Activated T-helper 1 cell treated with anti-CD3 and anti-CD28 coated beads, Interleukin-12 subunit alpha, Interleukin-12 subunit beta, Interleukin-2, Interleukin-4 antibody, amounts not matched to agents 30 ng/mL and 10 ng/mL and 1 ng/mL, durations not matched to agents 14 hours and 24 hours and 36 hours (primary cell): ENCODE data around the gene IGF2R. TPM values are rescaled to one million over a fixed set of nuclear protein-coding genes. Genes with fewer than 3 reads are reported as not detected.
A peak's percentile ranks its signal among the peaks of the same experiment; 100 is the strongest.
"Not testable (repeated sequence)": the region's sequence is repeated elsewhere in the genome, so short reads cannot be mapped to it uniquely, and the experiment has no call there.

Experiments used
- DNase-seq: peaks from one replicate; pipeline ENCODE4 v3.0.0; 2021; ENCODE audit warnings: low spot score
- H3K27ac Mint-ChIP-seq: one replicate; pipeline ENCODE4 v1.8.0; 2021; ENCODE audit warnings: mild to moderate bottlenecking, mixed read lengths
- H3K27me3 Mint-ChIP-seq: one replicate; pipeline ENCODE4 v1.8.0; 2022; ENCODE audit warnings: mild to moderate bottlenecking, moderate library complexity, mixed read lengths; ENCODE audit not compliant: insufficient read depth
- H3K36me3 Mint-ChIP-seq: one replicate; pipeline ENCODE4 v1.8.0; 2021; ENCODE audit warnings: low read depth, mixed read lengths
- H3K4me1 Mint-ChIP-seq: one replicate; pipeline ENCODE4 v1.8.0; 2021; ENCODE audit warnings: low read depth, mixed read lengths
- H3K4me3 Mint-ChIP-seq: one replicate; pipeline ENCODE4 v1.8.0; 2021; ENCODE audit warnings: mild to moderate bottlenecking, moderate library complexity, mixed read lengths
- H3K9me3 Mint-ChIP-seq: one replicate; pipeline ENCODE4 v1.8.0; 2021; ENCODE audit warnings: mixed read lengths
- intact Hi-C: fragments of 100-400 bp; cut with micrococcal nuclease; formaldehyde crosslinking; loops from one replicate; pipeline ENCODE4 v1.15.1; 2024
- total RNA-seq: library from RNA; stranded (reverse); gene quantifications from 2 replicates; pipeline ENCODE4 v1.2.3, GENCODE V29; 2022

Gene IGF2R
- 118 and 126 TPM in 2 replicates for total RNA-seq

GRCh38 chr6:159968295-159969203 is at the start of gene IGF2R:
Gene IGF2R, plus strand, starts transcription at chr6:159969082. Its CDS starts 165 bp downstream, at chr6:159969247.
- no peaks in the 10 kb centered on the region for H3K9me3 Mint-ChIP-seq
- DNase-seq, result peak; percentile 90
- peaks cover 33% of the 10 kb centered on the region for H3K4me1 Mint-ChIP-seq
- H3K27me3 Mint-ChIP-seq, result peaks cover 17% of the 10 kb centered on the region
- H3K27ac Mint-ChIP-seq, result peak within 1 kb of the TSS; percentile 93
- H3K4me3 Mint-ChIP-seq, result peak within 1 kb of the TSS; percentile 96
- H3K36me3 Mint-ChIP-seq, result peaks cover 17% of the 10 kb centered on the region
- intact Hi-C loops, result loop anchor here (1.0 to 2.0 kb wide), 4 partner anchors 38 to 276 kb away; partner anchors contain the start of genes MRPL18, SOD2 and WTAP

- Mint-ChIP-seq H3K4me1 (no peaks in the 10 kb centered on the region), H3K27ac (no peak overlapping the region), H3K36me3 (no peaks in the 10 kb centered on the region), H3K9me3 (peaks cover 4% of the 10 kb centered on the region), H3K4me3 (no peak overlapping the region), H3K27me3 (peaks cover 23% of the 10 kb centered on the region)
- intact Hi-C loops, result no loop called here
- DNase-seq, result no peak
Observed at GRCh38 chr6:159919800-159920199, 49.1 kb upstream of the IGF2R start.

- H3K27ac Mint-ChIP-seq, intact Hi-C loops, DNase-seq, H3K36me3 Mint-ChIP-seq, H3K4me1 Mint-ChIP-seq, H3K9me3 Mint-ChIP-seq, H3K4me3 Mint-ChIP-seq: not testable (repeated sequence)
- H3K27me3 Mint-ChIP-seq, result peaks cover 24% of the 10 kb centered on the region
Observed at GRCh38 chr6:159924150-159924549, 44.7 kb upstream of the IGF2R start.

- no peak overlapping the region for H3K4me3 Mint-ChIP-seq
- no peak overlapping the region for H3K27ac Mint-ChIP-seq
- DNase-seq, result no peak
- H3K36me3 Mint-ChIP-seq, result no peaks in the 10 kb centered on the region
- peaks cover 4% of the 10 kb centered on the region for H3K9me3 Mint-ChIP-seq
- intact Hi-C loops, result no loop called here
- H3K4me1 Mint-ChIP-seq, result peaks cover 23% of the 10 kb centered on the region
- H3K27me3 Mint-ChIP-seq, result peaks cover 15% of the 10 kb centered on the region
Observed at GRCh38 chr6:159926542-159927203, 42.2 kb upstream of the IGF2R start.

GRCh38 chr6:159929819-159930218 is 39.1 kb upstream of the IGF2R start:
- H3K9me3 Mint-ChIP-seq, result no peaks in the 10 kb centered on the region
- H3K4me3 Mint-ChIP-seq, result no peak overlapping the region
- H3K27ac Mint-ChIP-seq, result peak overlapping the region; percentile 63
- H3K36me3 Mint-ChIP-seq, result no peaks in the 10 kb centered on the region
- peaks cover 7% of the 10 kb centered on the region for H3K27me3 Mint-ChIP-seq
- no peak for DNase-seq
- H3K4me1 Mint-ChIP-seq, result peaks cover 28% of the 10 kb centered on the region
- intact Hi-C loops, result loop anchor here (2.0 kb wide), 3 partner anchors 39 to 1209 kb away; partner anchors contain the start of gene IGF2R

GRCh38 chr6:159931112-159931511 is 37.8 kb upstream of the IGF2R start:
- Mint-ChIP-seq H3K4me3 (no peak overlapping the region), H3K36me3 (no peaks in the 10 kb centered on the region), H3K27me3 (peaks cover 9% of the 10 kb centered on the region), H3K27ac (peak overlapping the region; percentile 82), H3K9me3 (peaks cover 10% of the 10 kb centered on the region), H3K4me1 (peaks cover 28% of the 10 kb centered on the region)
- intact Hi-C loops, result loop anchor here (1.0 to 2.0 kb wide), 13 partner anchors 10 to 1210 kb away; partner anchors contain the start of genes IGF2R, MRPL18 and SOD2
- DNase-seq, result peak; percentile 2

- Mint-ChIP-seq H3K27ac (no peak overlapping the region), H3K4me1 (peaks cover 28% of the 10 kb centered on the region), H3K9me3 (peaks cover 12% of the 10 kb centered on the region), H3K36me3 (no peaks in the 10 kb centered on the region), H3K4me3 (no peak overlapping the region), H3K27me3 (peaks cover 7% of the 10 kb centered on the region)
- intact Hi-C loops, result loop anchor here (1.0 to 2.0 kb wide), 13 partner anchors 9 to 1211 kb away; partner anchors contain the start of genes IGF2R, MRPL18 and SOD2
- DNase-seq, result no peak
Observed at GRCh38 chr6:159931846-159932245, 37.0 kb upstream of the IGF2R start.

- H3K27ac Mint-ChIP-seq, result no peak overlapping the region
- H3K4me1 Mint-ChIP-seq, result peaks cover 28% of the 10 kb centered on the region
- peaks cover 10% of the 10 kb centered on the region for H3K27me3 Mint-ChIP-seq
- intact Hi-C loops, result no loop called here
- peaks cover 12% of the 10 kb centered on the region for H3K9me3 Mint-ChIP-seq
- no peak for DNase-seq
- no peaks in the 10 kb centered on the region for H3K36me3 Mint-ChIP-seq
- no peak overlapping the region for H3K4me3 Mint-ChIP-seq
Observed at GRCh38 chr6:159933077-159933476, 35.8 kb upstream of the IGF2R start.

GRCh38 chr6:159934181-159934580 is 34.7 kb upstream of the IGF2R start:
- no peak overlapping the region for H3K4me3 Mint-ChIP-seq
- peaks cover 18% of the 10 kb centered on the region for H3K27me3 Mint-ChIP-seq
- H3K9me3 Mint-ChIP-seq, result peaks cover 12% of the 10 kb centered on the region
- H3K4me1 Mint-ChIP-seq, result peaks cover 28% of the 10 kb centered on the region
- DNase-seq, result no peak
- no peak overlapping the region for H3K27ac Mint-ChIP-seq
- no peaks in the 10 kb centered on the region for H3K36me3 Mint-ChIP-seq
- intact Hi-C loops, result no loop called here

GRCh38 chr6:159935065-159935464 is 33.8 kb upstream of the IGF2R start:
- no peaks in the 10 kb centered on the region for H3K36me3 Mint-ChIP-seq
- peaks cover 21% of the 10 kb centered on the region for H3K4me1 Mint-ChIP-seq
- peaks cover 12% of the 10 kb centered on the region for H3K9me3 Mint-ChIP-seq
- no peak for DNase-seq
- H3K4me3 Mint-ChIP-seq, result no peak overlapping the region
- intact Hi-C loops, result no loop called here
- H3K27me3 Mint-ChIP-seq, result peaks cover 19% of the 10 kb centered on the region
- no peak overlapping the region for H3K27ac Mint-ChIP-seq

GRCh38 chr6:159935633-159936032 is 33.2 kb upstream of the IGF2R start:
- no peak overlapping the region for H3K27ac Mint-ChIP-seq
- peaks cover 15% of the 10 kb centered on the region for H3K4me1 Mint-ChIP-seq
- no peaks in the 10 kb centered on the region for H3K36me3 Mint-ChIP-seq
- intact Hi-C loops, result no loop called here
- DNase-seq, result no peak
- peaks cover 23% of the 10 kb centered on the region for H3K27me3 Mint-ChIP-seq
- H3K4me3 Mint-ChIP-seq, result no peak overlapping the region
- H3K9me3 Mint-ChIP-seq, result peaks cover 12% of the 10 kb centered on the region

- no peak overlapping the region for H3K4me3 Mint-ChIP-seq
- H3K4me1 Mint-ChIP-seq, result peaks cover 10% of the 10 kb centered on the region
- DNase-seq, result no peak
- no peak overlapping the region for H3K27ac Mint-ChIP-seq
- intact Hi-C loops, result no loop called here
- peaks cover 30% of the 10 kb centered on the region for H3K9me3 Mint-ChIP-seq
- peaks cover 23% of the 10 kb centered on the region for H3K27me3 Mint-ChIP-seq
- peaks cover 4% of the 10 kb centered on the region for H3K36me3 Mint-ChIP-seq
Observed at GRCh38 chr6:159939591-159940016, 29.3 kb upstream of the IGF2R start.
